ENCODE measurements around the gene AQP3.
"Not testable (repeated sequence)": the region's sequence is repeated elsewhere in the genome, so short reads cannot be mapped to it uniquely, and the experiment has no call there.

GRCh38 chr9:33395159-33395879 lies 52.1 kb downstream of the AQP3 start:
- TF ChIP-seq, protein P1, sequence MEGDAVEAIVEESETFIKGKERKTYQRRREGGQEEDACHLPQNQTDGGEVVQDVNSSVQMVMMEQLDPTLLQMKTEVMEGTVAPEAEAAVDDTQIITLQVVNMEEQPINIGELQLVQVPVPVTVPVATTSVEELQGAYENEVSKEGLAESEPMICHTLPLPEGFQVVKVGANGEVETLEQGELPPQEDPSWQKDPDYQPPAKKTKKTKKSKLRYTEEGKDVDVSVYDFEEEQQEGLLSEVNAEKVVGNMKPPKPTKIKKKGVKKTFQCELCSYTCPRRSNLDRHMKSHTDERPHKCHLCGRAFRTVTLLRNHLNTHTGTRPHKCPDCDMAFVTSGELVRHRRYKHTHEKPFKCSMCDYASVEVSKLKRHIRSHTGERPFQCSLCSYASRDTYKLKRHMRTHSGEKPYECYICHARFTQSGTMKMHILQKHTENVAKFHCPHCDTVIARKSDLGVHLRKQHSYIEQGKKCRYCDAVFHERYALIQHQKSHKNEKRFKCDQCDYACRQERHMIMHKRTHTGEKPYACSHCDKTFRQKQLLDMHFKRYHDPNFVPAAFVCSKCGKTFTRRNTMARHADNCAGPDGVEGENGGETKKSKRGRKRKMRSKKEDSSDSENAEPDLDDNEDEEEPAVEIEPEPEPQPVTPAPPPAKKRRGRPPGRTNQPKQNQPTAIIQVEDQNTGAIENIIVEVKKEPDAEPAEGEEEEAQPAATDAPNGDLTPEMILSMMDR (IDR thresholded peaks at IDR 0.05; ENCODE audit: low read length): not testable (repeated sequence)
- TF ChIP-seq EZH2 (IDR thresholded peaks at IDR 0.05; ENCODE audit: borderline replicate concordance, low read length): not testable (repeated sequence)

Measured in OCI-LY1 (cell line).